Measurements from ENCODE around the gene OTOGL. TPM values are rescaled to one million over a fixed set of nuclear protein-coding genes. Genes with fewer than 3 reads are reported as not detected.
"Not testable (repeated sequence)": the region's sequence is repeated elsewhere in the genome, so short reads cannot be mapped to it uniquely, and the experiment has no call there.

OTOGL gene
- total RNA-seq, 1 donor from 2014 or later: 0.03 TPM

DNA sequence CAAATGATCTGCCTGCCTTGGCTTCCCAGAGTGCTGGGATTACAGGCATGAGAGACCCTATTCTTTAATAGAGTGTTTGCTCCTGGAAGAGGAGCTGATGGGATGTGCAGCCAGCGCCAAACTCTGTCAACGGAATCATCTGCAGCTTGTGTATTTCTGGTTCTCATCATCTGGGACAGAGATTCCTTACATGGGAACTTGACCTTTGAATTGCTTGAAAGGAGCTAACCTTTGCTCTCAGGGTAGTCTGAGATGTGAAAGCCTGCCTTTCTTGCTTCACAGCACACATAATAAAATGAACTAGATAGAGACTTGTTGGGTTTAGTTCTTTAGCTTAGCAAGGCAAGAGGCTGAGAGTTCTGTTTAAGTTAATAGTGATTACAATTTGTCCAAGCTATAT, 120.0 kb downstream of the OTOGL start:
- DNase-seq (ENCODE audit: low spot score) (no peak), ATAC-seq (peak; percentile 39)

DNA sequence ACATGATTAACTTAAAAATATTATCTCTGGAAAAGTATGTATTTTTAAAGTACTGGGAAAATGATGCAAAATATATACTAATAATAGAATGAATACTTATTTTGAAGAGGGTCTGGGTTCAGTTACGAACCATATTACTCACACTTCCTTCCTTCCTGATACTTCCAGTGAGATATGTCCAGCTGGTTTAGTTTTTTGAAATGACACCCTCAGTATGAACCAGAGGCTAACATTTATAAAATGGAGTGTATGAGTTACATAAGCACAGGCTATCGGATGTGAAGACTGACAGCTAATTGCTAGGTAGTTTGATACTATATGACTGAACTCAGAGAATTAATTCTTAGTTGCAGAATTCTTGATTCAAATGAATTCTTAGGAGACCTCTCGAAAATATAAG, 122.9 kb downstream of the OTOGL start:
- DNase-seq (ENCODE audit: low spot score) (no peak), ATAC-seq (no peak)

DNA sequence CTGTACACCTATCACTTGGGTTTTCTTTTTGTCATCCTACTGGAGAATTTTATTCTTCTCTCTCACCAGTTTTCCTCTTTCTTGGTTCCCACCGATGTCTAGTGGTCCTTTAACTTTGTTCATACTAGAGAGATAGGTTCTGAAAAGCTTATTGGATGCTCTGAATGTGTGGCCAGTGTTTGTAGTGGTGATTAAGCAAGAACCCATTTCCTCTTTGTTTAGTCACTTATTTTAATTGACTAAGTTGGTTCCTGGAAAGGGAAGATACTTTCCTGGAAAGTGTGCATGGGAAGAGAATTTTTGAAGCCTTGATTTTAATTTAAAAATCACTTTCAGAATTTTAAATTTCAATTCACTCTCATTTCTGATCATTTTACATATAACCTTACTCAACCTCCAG, 127.2 kb downstream of the OTOGL start:
- no peak for DNase-seq (ENCODE audit: low spot score)
- ATAC-seq: no peak

DNA sequence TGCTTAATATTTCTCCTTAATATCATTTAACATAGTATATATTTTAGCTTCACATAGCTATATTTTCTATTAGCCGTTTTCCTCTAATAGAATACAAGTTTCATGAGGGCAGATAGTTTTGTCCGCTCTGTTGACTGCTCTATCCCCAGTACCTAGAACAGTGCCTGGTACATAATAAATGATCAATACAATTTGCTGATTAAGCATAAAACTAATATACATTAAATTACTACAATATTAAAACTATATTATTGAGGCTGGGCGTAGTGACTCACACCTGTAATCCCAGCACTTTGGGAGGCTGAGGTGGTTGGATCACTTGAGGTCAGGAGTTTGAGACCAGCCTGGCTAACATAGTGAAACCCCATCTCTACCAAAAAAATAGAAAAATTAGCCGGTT, 128.6 kb downstream of the OTOGL start:
- not testable (repeated sequence) for ATAC-seq; DNase-seq (ENCODE audit: low spot score)

DNA sequence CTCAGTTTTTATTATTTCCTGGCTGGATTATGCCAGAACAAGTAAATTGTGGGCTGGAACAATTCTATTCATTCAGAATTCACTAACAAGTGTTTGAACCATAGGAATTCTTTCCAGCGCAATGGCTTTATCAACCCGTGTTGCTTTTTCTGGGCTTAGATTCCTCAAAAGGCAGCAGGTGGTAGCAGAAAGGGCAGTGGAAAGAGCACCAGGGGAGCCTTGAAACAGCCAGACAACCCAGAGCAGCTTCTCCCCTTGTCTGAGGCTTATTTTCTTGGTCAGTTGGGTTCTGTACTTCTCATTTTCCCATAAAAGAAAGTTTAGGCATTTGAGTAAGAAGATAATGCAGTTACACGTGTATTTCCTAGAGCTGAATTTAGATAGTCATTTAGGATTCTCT, 130.7 kb downstream of the OTOGL start:
- ATAC-seq (no peak), DNase-seq (ENCODE audit: low spot score) (no peak)

DNA sequence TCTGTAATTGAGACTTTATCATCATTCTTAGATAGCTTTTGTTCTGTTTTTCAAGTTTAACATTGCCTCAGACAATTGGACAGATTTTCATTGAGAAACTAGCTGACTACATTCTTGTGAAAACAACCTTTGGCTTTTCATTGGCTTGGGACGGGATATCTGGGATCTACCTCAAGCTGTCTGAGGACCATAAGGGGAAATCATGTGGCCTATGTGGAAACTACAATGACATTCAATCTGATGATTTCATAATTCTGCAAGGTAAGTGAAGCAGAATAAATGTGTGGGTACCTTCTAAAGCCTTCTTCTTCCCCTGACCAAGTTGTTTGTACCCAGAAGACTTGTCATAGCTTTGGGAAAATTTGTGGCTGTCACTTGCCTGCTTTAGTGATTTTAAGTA, 133.5 kb downstream of the OTOGL start:
- DNase-seq (ENCODE audit: low spot score) (no peak), ATAC-seq (no peak)

DNA sequence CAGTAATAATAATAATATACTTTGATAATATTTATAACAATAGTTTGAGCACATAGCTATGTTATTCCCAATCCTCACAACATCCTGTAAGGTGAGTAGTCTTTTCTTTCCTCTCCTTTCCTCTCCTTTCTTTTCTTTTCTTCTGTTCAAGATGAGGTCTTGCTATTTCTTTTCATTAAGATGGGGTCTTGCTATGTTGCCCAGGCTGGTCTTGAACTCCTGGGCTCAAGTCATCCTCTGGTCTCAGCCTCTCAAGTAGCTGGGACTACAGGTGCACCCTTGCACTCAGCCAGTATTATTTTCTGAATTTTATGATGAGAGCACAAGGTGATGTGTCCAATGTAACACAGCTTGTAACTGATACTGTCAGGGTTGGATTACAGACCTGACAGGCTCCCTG, 134.6 kb downstream of the OTOGL start:
- ATAC-seq (no peak), DNase-seq (ENCODE audit: low spot score) (no peak)

DNA sequence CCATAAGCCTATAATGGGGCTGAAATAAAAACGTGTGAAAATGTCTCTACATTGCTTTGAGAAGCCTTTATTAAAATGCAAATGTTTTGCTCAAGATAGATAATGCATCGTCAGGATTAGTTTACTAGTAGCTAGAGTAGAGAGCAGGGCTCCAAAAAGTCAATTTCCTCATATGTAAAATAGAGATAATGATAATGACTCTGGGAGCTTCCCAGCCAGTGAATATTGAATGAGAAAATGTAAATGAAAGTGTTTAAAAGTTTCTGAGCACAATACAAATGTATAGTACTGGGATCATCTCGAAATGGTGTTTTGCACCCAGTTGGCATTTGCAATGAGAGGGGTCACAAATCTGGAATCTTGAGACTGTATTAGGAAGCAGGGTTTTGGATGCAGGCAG, 135.3 kb downstream of the OTOGL start:
- DNase-seq (ENCODE audit: low spot score) (no peak), ATAC-seq (no peak)

DNA sequence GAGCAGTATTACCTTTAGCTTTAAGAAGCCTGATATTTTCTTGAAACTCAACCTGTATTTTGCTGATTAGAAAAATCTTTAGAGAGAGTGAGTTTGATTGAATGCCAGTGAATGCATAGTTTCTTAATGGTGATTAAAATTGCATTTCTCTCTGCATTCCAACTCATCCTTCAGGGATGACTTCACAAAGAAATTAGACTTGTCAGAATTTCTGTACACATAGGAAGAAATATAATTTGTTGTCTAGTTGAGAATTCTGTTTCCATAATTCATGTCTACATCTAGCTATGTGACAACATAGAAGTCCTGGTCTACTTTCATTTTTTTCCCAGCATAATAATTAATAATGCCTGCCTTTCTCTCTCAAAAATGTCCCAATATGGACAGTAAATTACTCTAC, 136.6 kb downstream of the OTOGL start:
- DNase-seq (ENCODE audit: low spot score) (no peak), ATAC-seq (no peak)

DNA sequence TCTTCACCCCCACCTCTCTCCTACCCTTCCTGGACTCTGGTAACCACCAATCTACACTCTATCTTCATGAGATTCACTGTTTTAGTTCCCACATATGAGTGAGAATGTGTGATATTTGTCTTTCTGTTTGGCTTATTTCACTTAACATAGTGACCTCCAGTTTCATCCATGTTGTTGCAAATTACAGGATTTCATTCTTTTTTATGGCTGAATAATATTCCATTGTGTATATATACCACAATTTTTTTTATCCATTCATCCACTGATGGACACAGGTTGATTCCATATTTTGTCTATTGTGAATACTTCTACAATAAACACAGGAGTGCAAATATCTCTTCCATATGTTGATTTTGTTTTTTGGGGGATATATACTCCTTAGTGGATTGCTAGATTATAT, 140.5 kb downstream of the OTOGL start:
- no peak for ATAC-seq
- no peak for DNase-seq (ENCODE audit: low spot score)

DNA sequence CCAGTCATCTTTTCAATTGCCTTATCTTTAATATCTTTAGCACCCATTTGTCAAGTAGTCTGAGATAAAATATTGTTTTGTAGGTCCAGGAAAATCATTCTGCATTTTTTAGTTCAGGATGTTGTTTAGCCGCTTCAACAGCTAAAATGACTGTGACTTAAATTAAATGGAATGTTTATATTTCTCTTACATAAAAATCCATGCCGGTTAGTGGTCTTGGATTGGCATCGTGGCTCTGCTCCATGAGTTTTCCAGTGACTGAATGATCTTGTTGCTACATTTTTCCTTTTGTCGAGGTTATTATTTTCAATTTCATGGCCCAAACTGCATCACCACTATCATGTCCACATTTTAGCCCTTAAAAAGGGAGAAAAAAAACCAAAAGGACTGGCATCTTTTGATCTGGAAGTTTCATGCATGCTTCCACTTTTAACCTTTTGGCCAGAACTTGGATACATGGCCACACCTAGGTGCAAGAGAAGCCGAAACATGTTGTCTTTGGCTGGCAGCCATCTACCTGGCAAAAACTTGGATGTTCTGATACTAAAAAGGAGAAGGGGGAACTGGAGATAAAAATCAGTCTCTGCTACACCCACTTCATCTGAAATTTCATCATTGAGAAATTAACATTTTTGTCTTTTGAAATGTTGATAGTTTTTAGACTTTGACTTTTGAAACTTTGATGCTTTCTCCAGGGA, 142.4 kb downstream of the OTOGL start:
- no peak for DNase-seq (ENCODE audit: low spot score)
- no peak for ATAC-seq

DNA sequence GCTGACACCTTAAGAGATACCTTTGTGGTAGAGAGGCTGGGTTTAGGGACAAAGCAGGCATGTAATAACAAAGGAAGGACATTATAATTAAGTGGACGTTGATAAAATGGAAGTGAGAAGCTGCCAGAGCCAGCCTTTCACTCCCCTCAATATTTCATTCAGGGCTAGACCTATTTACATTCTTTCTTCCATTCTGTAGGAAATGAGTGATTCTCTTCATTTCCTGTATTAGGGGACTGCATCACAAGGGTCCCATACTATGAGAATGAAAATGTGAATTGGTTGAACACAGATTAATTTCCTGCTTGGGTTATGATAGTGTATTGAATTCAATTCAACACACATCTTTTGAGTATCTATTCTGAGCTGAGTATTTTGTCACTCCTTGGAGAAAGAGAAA, 143.0 kb downstream of the OTOGL start:
- DNase-seq (ENCODE audit: low spot score) (no peak), ATAC-seq (no peak)

DNA sequence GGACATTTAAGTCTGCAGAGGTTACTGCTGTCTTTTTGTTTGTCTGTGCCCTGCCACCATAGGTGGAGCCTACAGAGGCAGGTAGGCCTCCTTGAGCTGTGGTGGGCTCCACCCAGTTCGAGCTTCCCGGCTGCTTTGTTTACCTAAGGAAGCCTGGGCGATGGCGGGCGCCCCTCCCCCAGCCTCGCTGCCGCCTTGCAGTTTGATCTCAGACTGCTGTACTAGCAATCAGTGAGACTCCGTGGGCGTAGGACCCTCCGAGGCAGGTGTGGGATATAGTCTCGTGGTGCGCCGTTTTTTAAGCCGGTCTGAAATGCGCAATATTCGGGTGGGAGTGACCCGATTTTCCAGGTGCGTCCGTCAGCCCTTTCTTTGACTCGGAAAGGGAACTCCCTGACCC, 150.2 kb downstream of the OTOGL start:
- not testable (repeated sequence) for DNase-seq (ENCODE audit: low spot score)

DNA sequence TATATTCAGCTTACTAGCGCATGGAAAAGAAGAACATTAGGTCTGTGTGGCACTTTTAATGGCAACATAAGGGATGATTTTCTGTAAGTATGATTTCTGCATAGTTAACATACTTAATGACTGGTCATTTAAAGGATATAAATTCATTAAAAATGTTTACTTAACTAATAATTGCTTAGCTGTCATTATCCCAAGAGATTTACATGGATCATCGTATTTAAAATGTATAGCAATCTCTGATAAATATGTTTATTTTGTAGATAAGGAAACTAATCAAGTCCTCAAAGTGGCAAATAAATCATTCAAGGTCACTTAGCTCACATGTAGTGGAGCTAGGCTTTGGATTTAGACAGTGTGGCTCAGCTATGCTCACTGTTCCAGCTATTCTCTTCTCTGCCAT, 158.6 kb downstream of the OTOGL start:
- no peak for DNase-seq (ENCODE audit: low spot score)

More for the DNA sequence above, 150.2 kb downstream of the OTOGL start:
- ATAC-seq: not testable (repeated sequence)

DNA sequence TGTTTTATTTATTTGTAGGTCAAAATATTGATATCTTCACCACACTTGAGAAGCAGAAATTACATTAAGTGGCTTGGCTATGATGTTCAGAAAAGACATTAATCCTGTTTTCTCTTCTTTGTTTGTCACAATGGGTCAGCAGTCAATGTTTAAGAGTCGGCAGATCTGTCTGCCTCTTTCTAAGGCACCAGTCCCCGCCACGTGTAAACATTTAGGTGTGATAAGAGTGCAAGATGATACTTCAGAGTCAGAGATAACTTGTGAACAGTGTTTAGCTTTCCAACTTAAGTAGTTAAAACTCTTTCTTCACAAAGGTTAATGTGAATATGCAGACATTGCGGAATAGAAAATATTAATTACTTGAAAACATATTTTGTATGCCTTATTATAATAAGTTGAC, 160.9 kb downstream of the OTOGL start:
- DNase-seq (ENCODE audit: low spot score) (no peak), ATAC-seq (no peak)

More for the DNA sequence above, 158.6 kb downstream of the OTOGL start:
- ATAC-seq: no peak

DNA sequence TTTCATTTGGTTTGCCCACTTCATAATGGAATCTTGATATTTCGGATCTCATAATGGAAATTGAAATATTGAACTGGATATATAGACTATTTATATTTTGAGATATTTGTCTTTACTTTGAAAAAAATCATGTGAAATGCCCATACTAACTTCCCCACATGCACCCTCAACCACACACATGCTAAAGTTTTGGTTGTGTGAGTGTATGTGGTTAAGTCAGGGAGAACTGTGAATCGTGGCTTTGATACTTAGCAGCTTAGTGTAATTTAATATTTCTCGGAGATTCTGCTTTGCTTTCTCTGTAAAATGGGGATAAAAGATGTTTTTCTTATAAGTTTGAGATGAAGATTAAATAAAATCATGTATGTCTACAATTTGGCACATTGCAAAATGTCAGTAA, 162.1 kb downstream of the OTOGL start:
- DNase-seq (ENCODE audit: low spot score): no peak
- no peak for ATAC-seq

DNA sequence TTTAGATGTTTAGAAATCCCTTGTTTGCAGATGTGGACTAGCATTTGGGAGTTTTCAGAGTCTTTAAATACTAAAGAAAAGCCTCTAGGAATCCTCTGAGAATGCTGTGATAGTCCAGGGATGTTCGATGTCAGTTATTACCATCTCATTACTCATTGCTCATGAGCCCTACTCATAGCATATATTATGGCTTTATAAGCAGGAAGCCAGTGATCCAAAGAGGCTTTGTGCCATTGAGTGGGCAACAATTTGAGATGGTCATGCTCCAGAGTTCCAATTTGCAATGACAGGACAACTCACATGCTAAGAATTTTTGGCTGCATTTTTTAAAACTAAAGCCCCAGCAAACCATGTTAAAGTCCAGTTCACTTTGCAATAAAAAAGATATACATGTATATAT, 163.0 kb downstream of the OTOGL start:
- ATAC-seq: no peak
- DNase-seq (ENCODE audit: low spot score): no peak

DNA sequence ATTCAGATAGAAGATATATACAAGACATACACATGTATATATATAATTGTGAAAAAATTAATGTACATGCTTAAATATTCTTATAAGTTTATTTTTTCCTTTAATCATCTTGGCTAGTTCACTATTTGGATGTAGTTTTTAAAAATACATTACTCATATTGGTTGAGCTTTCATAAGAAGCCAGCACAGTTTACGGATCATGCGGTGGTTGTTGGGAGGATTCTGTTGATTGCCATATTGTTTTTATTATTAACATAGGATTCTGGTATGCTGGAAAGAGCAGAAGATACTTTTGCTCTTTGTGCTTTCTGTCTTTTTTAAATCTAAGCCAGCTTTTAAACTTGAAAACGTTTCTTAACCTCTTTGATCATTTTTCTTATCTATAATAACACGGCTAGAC, 163.4 kb downstream of the OTOGL start:
- DNase-seq (ENCODE audit: low spot score): no peak
- no peak for ATAC-seq

DNA sequence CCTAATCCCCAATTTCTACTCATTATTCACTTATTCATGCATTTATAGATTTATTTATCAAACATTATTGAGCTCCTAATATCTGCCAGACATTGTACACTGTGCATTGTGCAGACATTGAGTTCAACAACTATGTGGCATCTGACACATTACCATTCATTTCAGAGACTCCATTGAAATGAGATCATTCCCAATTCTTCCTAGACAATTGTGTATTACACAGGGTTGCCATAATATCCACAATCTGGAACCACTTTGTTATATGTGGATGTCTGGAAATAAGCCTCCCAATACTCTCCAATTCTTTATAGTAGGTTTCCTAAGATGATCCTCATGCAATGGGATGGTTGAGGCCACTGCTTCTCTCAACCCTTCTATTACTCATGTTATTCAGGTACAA, 165.0 kb downstream of the OTOGL start:
- ATAC-seq (no peak), DNase-seq (ENCODE audit: low spot score) (no peak)

DNA sequence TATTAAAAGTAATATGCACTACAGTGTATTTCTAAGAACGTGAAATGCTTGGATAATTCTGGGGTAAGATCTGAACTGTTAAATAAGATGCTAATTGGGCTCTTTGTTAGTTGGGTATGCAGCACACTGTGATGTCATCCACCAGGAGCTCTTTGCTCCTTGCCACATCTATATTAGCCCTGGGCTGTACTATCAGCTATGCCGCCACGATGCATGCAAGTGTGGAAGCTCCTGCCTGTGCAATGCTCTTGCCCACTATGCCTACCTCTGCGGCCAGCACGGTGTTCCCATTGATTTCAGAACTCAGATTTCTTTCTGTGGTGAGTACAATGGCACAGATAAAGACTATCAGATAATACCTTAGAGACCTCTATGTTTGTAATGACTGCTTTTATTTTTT, 165.6 kb downstream of the OTOGL start:
- DNase-seq (ENCODE audit: low spot score): no peak
- no peak for ATAC-seq

DNA sequence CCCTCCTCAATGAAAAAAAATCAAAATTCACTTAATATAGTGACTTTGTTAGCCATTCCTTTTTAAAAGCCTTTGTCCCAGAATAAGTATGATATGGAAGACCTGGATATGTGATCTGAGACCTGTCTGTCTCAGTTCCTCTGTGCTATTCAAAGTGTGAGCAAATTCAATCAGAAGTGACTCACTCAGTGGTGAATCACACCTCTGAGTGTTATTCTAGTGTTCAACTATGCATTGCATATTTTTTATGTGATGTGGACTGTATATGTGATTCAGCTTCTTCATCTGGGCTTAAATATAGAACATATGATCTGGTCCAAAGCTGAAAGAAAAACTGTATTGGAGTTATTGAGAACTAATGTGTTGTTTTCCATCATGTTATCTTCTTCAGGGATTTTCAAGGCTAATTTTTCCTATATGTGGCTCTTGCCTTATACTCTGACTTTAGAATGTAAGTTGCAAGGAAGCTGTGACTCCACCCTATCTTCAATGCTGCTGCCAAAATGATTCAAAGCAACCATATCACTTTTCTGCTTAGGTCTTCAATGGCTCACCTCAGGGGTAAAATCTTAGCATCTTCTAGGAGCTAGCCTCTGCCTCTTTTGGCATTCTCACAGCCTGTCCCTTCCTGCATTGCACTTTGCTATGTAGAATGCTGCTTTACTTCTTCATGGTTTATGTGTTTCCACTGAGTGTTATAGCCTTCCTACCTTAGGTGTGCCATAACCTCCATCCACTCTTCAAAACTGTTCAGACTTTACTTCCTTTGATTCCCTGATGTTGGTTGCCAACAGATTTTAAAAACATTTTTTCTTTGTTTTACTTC, 169.8 kb downstream of the OTOGL start:
- ATAC-seq (no peak), DNase-seq (ENCODE audit: low spot score) (no peak)

DNA sequence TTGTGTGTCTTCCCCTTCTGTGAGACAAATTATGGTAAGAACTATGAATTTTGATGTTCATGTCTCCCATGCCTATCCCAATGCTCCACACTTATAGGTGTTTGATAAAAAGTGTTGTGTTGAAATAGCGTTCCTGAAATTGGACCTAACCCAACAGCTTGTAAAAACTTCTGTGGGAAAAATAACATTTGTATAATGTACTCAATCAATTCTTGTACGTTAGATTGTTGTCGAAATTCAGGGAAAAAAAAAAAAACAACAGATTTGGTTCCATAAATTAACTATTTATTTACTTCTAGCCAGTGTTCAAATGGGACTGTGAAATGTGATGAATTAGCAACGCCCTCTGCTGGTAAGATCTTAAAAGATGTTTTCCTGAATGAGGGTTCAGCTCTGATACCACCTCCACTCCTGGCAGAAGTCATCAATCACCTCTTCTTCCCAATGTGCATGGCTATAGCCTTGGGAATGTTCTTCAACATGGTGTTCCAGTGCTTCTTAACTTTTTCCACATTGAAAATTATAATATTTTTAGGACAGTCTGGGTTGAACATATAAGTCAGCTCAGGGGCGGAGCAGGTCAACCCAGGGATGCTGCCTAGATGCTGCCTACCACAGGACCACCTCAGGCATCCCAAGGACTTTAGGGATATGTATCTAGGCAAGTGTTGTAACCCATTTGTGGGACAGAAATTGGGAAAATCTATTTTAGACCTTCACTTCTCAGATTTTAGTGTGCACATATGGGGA, 170.6 kb downstream of the OTOGL start:
- ATAC-seq (peak; percentile 87), DNase-seq (ENCODE audit: low spot score) (no peak)

Data from left lobe of liver (tissue), 2 donors.